22Rv1 (cell line): ENCODE results near the gene SMG9.

Experiments
- CTCF ChIP-seq: fragments of 450-650 bp; IDR thresholded peaks from 2 replicates; pipeline ENCODE4 v1.5.1; 2017; ENCODE audit warnings: mild to moderate bottlenecking
- ZFX ChIP-seq: fragments of 450-650 bp; IDR thresholded peaks from 2 replicates; pipeline ENCODE4 v1.6.1; 2017; ENCODE audit warnings: antibody characterized with exemption, borderline replicate concordance

GRCh38 chr19:43790587-43790986 is 35.8 kb upstream of the SMG9 start:
- no peak for TF ChIP-seq CTCF
- no peak for TF ChIP-seq ZFX
